ENCODE results near the gene TTC21A.

DNA sequence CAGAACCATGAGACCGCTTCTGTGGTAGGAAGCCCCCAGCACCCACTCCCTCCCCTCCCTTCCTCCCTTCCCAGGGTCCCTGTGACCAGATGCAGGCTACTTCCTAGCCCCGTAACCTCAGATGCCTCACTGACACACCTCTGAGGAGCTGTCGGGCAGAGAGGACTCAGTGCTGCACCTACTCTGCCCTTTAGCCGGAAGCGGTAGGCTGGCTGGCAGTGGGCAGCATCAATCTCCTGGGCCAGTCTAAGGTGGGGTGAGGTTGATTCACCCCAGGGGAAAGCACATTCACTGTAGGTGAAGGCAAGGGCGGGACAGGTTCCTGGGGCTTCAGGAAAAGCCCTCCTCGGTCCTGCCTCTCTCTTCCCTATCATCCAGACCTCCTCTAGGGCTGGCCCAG, 26.8 kb downstream of the TTC21A start:
- TF ChIP-seq, protein P1, sequence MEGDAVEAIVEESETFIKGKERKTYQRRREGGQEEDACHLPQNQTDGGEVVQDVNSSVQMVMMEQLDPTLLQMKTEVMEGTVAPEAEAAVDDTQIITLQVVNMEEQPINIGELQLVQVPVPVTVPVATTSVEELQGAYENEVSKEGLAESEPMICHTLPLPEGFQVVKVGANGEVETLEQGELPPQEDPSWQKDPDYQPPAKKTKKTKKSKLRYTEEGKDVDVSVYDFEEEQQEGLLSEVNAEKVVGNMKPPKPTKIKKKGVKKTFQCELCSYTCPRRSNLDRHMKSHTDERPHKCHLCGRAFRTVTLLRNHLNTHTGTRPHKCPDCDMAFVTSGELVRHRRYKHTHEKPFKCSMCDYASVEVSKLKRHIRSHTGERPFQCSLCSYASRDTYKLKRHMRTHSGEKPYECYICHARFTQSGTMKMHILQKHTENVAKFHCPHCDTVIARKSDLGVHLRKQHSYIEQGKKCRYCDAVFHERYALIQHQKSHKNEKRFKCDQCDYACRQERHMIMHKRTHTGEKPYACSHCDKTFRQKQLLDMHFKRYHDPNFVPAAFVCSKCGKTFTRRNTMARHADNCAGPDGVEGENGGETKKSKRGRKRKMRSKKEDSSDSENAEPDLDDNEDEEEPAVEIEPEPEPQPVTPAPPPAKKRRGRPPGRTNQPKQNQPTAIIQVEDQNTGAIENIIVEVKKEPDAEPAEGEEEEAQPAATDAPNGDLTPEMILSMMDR (IDR thresholded peaks at IDR 0.05), result no peak
- TF ChIP-seq POLR2A (IDR thresholded peaks at IDR 0.05), result no peak
